Bronchial epithelial cell (primary cell): ENCODE data around the gene ZNF135. TPM values are rescaled to one million over a fixed set of nuclear protein-coding genes. Genes with fewer than 3 reads are reported as not detected.

Experiments used
- DNase-seq: peaks from one replicate; pipeline ENCODE4 v3.0.0-alpha.2; 2010; ENCODE audit warnings: low read depth
- FAIRE-seq: peaks from 2 replicates; lab custom pipeline; 2011; peaks lifted over from hg19 to GRCh38; lab: Jason Lieb, UNC
- H3K27me3 ChIP-seq: 2 replicates; pipeline ENCODE4 v1.5.1; 2011; ENCODE audit warnings: low read length; ENCODE audit not compliant: control insufficient read depth, insufficient read depth
- H3K36me3 ChIP-seq: 2 replicates; pipeline ENCODE4 v1.5.1; 2011; ENCODE audit warnings: low read length; ENCODE audit not compliant: control insufficient read depth, insufficient read depth
- H3K4me3 ChIP-seq: 2 replicates; pipeline ENCODE4 v1.5.1; 2011; ENCODE audit warnings: mild to moderate bottlenecking, low read depth, low read length, control low read depth
- CTCF ChIP-seq: IDR thresholded peaks from 2 replicates; pipeline ENCODE4 v1.5.1; 2011; ENCODE audit warnings: mild to moderate bottlenecking, moderate library complexity, low read length, control low read depth, inconsistent platforms; ENCODE audit not compliant: insufficient read depth, severe bottlenecking
- total RNA-seq: library from RNA; depleted of rRNA; stranded (reverse); fragments of >200 nt; gene quantifications from 2 replicates; pipeline ENCODE4 v1.2.1, GENCODE V29; 2014

The ZNF135 gene
- 1.6 and 3.7 TPM in 2 replicates for total RNA-seq

DNA sequence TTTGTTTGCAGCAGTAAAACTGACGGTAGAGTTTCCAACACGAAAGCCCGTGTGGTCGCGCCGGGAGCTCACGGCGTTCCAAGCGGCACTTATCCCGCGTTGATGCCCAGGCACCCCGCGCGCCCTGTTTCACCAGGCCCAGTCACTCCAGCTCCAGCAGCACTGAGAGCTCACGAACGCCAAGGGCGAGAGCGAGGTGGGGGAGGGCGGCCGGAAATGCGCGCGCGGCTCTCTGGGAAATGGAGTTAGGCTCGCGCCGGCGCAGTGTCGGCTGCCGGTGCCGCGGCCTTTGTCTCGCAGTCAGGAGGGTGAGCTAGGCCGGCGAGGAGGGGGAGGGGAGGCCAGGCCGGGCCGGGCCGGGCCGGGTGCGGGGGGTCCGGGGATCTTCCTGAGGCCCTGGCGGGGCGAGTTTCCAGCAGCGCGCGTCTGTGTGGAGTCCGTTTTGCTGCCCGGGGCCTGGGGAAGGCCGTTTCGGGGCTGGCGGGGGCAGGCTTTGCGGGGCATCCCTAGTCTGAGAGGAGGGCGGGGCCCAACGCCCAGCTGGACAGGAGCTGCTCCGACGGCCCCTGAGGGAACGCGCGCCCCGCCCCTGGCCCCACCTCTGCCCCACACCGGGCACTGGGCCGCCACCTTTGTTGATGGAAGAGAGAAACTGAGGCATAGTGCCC, at the start of gene ZNF135:
TSS of gene ZNF135 (plus strand) at position 280 of the 668 bp plus-strand sequence. CDS start 721 bp downstream, outside the sequence.
- Histone ChIP-seq H3K36me3 (no peaks in the 10 kb centered on the region), H3K27me3 (no peaks in the 10 kb centered on the region), H3K4me3 (peak within 1 kb of the TSS; percentile 52)
- FAIRE-seq (no peak), DNase-seq (peak; percentile 51)
- TF ChIP-seq CTCF, result no peak

- peaks cover 5% of the 10 kb centered on the region for H3K36me3 ChIP-seq
- no peak for TF ChIP-seq CTCF
- FAIRE-seq, result no peak
- DNase-seq, result no peak
- peak overlapping the region; percentile 66 for H3K4me3 ChIP-seq
- no peaks in the 10 kb centered on the region for H3K27me3 ChIP-seq
These were observed 49.8 kb upstream of the ZNF135 start for GRCh38 chr19:58009301-58009665.

GRCh38 chr19:58009666-58010301, 49.3 kb upstream of the ZNF135 start:
- FAIRE-seq (no peak), DNase-seq (peak; percentile 75)
- no peak for TF ChIP-seq CTCF
- peak overlapping the region; percentile 66 for H3K4me3 ChIP-seq
- no peaks in the 10 kb centered on the region for H3K27me3 ChIP-seq
- peaks cover 3% of the 10 kb centered on the region for H3K36me3 ChIP-seq

- FAIRE-seq (no peak), DNase-seq (no peak)
- H3K4me3 ChIP-seq, result no peak overlapping the region
- no peaks in the 10 kb centered on the region for H3K27me3 ChIP-seq
- TF ChIP-seq CTCF, result no peak
- peaks cover 3% of the 10 kb centered on the region for H3K36me3 ChIP-seq
These were observed 48.6 kb upstream of the ZNF135 start for GRCh38 chr19:58010507-58010906.

- no peaks in the 10 kb centered on the region for H3K36me3 ChIP-seq
- DNase-seq (no peak), FAIRE-seq (no peak)
- H3K27me3 ChIP-seq, result no peaks in the 10 kb centered on the region
- TF ChIP-seq CTCF, result no peak
- H3K4me3 ChIP-seq, result no peak overlapping the region
These were observed 44.9 kb upstream of the ZNF135 start for GRCh38 chr19:58014141-58014540.

DNA sequence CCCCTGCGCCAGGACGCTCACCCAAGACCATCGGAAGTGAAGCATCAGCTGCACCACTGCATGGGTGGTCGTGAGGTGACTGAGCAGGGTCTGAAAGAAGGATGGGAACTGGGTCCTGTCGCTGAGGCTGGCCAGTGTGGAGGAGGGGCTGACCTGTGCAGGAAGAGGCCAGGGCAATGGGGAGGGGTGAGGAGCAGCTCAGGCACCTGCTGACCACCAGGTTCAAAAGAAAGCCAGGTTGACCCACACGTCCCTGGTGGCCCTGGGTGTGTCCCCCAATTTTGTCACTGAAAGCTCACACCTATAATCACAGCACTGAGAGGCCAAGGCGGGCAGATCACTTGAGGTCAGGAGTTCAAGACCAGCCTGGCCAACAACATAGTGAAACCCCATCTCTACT, 39.0 kb upstream of the ZNF135 start:
- FAIRE-seq, result no peak
- no peak for TF ChIP-seq CTCF
- no peaks in the 10 kb centered on the region for H3K36me3 ChIP-seq
- DNase-seq, result no peak
- no peaks in the 10 kb centered on the region for H3K27me3 ChIP-seq
- no peak overlapping the region for H3K4me3 ChIP-seq
